Activated T-cell treated with anti-CD3 and anti-CD28 coated beads, Interleukin-2, amount 50 U/mL, for 4 hours (primary cell): ENCODE measurements around the gene PITPNM1. TPM values are rescaled to one million over a fixed set of nuclear protein-coding genes. Genes with fewer than 3 reads are reported as not detected.
A peak's percentile ranks its signal among the peaks of the same experiment; 100 is the strongest.
"Not testable (repeated sequence)": the region's sequence is repeated elsewhere in the genome, so short reads cannot be mapped to it uniquely, and the experiment has no call there.

Experiments used
- ATAC-seq, 2 donors: fragments of 200-7000 bp; cut with Tn5 transposase; one replicate each; pipeline ENCODE4 v1.10.0; 2021
- DNase-seq: peaks from one replicate; pipeline ENCODE4 v3.0.0-alpha.2; 2020
- H3K27me3 Mint-ChIP-seq: one replicate; pipeline ENCODE4 v1.8.0; 2021; ENCODE audit warnings: low read depth, mixed read lengths
- H3K36me3 Mint-ChIP-seq: one replicate; pipeline ENCODE4 v1.8.0; 2022; ENCODE audit warnings: mixed read lengths; ENCODE audit not compliant: insufficient read depth
- H3K4me1 Mint-ChIP-seq: one replicate; pipeline ENCODE4 v1.8.0; 2021; ENCODE audit warnings: low read depth, mixed read lengths
- H3K4me3 Mint-ChIP-seq: one replicate; pipeline ENCODE4 v1.8.0; 2021; ENCODE audit warnings: mild to moderate bottlenecking, moderate library complexity, mixed read lengths
- H3K9me3 Mint-ChIP-seq: one replicate; pipeline ENCODE4 v1.8.0; 2021; ENCODE audit warnings: mixed read lengths
- total RNA-seq, 3 donors: library from RNA; stranded (reverse); gene quantifications; one replicate each; pipeline ENCODE4 v1.2.1, GENCODE V29; 2021

The PITPNM1 gene
- total RNA-seq, 3 donors from 2014 or later = 88.8 to 118 (median 96.4) TPM

GRCh38 chr11:67491276-67492068 lies 13.7 kb downstream of the PITPNM1 start:
- ATAC-seq (no peak), DNase-seq (no peak)
- Mint-ChIP-seq H3K36me3 (peaks cover 21% of the 10 kb centered on the region), H3K4me3 (no peak overlapping the region), H3K9me3 (no peaks in the 10 kb centered on the region), H3K27me3 (no peaks in the 10 kb centered on the region), H3K4me1 (peaks cover 30% of the 10 kb centered on the region)

DNA sequence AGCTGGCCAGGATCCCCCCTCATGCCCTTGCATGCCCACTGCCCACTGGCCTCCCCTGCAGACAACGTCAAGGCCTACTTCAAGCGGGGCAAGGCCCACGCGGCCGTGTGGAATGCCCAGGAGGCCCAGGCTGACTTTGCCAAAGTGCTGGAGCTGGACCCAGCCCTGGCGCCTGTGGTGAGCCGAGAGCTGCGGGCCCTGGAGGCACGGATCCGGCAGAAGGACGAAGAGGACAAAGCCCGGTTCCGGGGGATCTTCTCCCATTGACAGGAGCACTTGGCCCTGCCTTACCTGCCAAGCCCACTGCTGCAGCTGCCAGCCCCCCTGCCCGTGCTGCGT lies 14.5 kb downstream of the PITPNM1 start:
- Mint-ChIP-seq H3K4me1 (peaks cover 38% of the 10 kb centered on the region), H3K36me3 (peaks cover 23% of the 10 kb centered on the region), H3K9me3 (no peaks in the 10 kb centered on the region), H3K27me3 (no peaks in the 10 kb centered on the region), H3K4me3 (no peak overlapping the region)
- no peak for DNase-seq
- ATAC-seq = no peak

DNA sequence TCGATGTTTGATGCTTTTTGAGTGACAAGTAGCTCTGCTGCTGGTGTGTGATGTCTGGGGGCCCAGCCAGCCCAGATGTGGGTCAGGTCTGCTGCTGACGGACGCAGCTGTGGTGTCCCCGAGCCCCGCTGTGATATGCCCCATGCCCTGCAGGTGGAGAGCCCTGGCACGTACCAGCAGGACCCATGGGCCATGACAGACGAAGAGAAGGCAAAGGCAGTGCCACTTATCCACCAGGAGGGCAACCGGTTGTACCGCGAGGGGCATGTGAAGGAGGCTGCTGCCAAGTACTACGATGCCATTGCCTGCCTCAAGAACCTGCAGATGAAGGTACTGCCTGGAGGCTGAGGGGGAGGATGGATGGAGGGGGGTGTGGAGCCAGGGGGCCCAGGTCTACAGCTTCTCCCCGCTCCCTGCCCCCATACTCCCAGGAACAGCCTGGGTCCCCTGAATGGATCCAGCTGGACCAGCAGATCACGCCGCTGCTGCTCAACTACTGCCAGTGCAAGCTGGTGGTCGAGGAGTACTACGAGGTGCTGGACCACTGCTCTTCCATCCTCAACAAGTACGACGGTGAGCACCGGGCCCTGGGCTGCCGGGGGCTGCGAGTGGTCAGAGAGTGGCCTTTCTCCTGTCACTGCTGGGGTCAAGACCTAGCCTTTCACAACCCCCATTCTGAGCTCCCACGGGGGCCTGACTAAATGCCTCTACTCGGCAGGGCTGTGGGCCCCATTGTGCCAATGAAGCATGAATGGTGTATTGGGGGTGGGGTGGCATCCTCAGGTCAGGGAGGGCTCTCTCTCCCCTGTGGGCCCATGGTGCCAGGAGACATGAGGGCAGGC lies 15.1 kb downstream of the PITPNM1 start:
- peaks cover 23% of the 10 kb centered on the region for H3K36me3 Mint-ChIP-seq
- no peaks in the 10 kb centered on the region for H3K27me3 Mint-ChIP-seq
- no peak for DNase-seq

DNA sequence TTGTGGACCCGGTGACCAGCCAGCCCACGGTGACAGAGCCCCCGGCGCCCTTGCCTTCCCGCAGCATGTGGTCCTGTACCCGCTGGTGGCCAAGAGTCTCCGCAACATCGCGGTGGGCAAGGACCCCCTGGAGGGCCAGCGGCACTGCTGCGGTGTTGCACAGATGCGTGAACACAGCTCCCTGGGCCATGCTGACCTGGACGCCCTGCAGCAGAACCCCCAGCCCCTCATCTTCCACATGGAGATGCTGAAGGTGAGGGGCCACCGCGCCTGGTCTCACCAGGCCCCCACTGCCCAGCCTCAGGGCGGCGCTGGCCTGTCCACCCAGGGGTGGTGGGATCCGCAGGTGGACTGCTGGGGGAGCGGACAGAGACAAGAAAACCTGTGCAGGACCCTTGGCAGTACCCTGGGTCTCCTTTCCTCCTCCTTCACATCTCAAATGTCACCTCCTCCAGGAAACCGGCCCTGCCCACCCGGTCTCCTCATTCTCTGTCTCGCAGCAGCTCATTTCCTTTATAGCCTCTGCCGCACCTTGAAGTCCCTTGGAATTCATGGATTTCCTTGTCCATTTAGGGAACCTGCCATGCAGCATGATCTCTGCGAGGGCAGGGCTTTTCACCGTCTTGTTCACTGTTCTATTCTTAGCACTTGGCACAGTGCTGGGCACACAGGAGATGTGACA lies 15.8 kb downstream of the PITPNM1 start:
- Mint-ChIP-seq H3K36me3 (peaks cover 27% of the 10 kb centered on the region), H3K27me3 (no peaks in the 10 kb centered on the region), H3K9me3 (no peaks in the 10 kb centered on the region), H3K4me1 (peaks cover 47% of the 10 kb centered on the region), H3K4me3 (no peak overlapping the region)
- no peak for ATAC-seq
- DNase-seq = no peak

More for the DNA sequence above, 15.1 kb downstream of the PITPNM1 start:
- ATAC-seq = no peak
- Mint-ChIP-seq H3K4me1 (peaks cover 39% of the 10 kb centered on the region), H3K9me3 (no peaks in the 10 kb centered on the region), H3K4me3 (no peak overlapping the region)

GRCh38 chr11:67486481-67487195 lies 18.5 kb downstream of the PITPNM1 start:
- DNase-seq = no peak
- Mint-ChIP-seq H3K36me3 (peaks cover 22% of the 10 kb centered on the region), H3K4me1 (peaks cover 68% of the 10 kb centered on the region), H3K4me3 (peak overlapping the region; percentile 66), H3K9me3 (no peaks in the 10 kb centered on the region), H3K27me3 (no peaks in the 10 kb centered on the region)
- ATAC-seq = no peak

GRCh38 chr11:67485873-67486361 lies 19.2 kb downstream of the PITPNM1 start:
- H3K27me3 Mint-ChIP-seq, H3K9me3 Mint-ChIP-seq, DNase-seq, ATAC-seq: not testable (repeated sequence)
- peaks cover 21% of the 10 kb centered on the region for H3K36me3 Mint-ChIP-seq
- peaks cover 68% of the 10 kb centered on the region for H3K4me1 Mint-ChIP-seq
- peak overlapping the region; percentile 66 for H3K4me3 Mint-ChIP-seq

DNA sequence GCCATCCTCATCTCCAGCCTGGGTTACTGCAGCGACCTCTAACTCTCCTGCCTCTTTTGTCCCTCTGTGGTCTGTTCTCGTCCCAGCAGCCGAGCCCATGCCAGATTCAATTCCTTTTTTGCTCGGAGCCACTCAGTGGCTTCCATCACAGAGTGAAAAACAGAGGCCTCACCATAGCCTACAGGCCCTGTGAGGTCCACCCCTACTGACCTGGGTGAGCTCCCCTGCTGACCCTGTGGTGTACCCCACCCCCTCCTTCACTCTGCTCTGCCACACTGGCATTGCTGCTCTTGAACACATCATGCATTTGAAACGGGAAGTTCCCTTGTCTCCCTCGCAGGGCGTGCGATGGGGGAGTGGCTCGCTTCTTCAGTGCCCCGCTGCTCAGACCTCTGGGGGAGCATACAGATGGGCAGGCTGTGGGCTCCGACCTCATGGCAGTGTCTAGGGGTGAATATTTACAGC lies 20.3 kb downstream of the PITPNM1 start:
- H3K9me3 Mint-ChIP-seq = no peaks in the 10 kb centered on the region
- H3K4me1 Mint-ChIP-seq = peaks cover 67% of the 10 kb centered on the region
- DNase-seq (peak; percentile 49), ATAC-seq (peak; percentile 21 to 29)
- H3K36me3 Mint-ChIP-seq = peaks cover 20% of the 10 kb centered on the region
- H3K4me3 Mint-ChIP-seq = peak overlapping the region; percentile 98
- no peaks in the 10 kb centered on the region for H3K27me3 Mint-ChIP-seq

DNA sequence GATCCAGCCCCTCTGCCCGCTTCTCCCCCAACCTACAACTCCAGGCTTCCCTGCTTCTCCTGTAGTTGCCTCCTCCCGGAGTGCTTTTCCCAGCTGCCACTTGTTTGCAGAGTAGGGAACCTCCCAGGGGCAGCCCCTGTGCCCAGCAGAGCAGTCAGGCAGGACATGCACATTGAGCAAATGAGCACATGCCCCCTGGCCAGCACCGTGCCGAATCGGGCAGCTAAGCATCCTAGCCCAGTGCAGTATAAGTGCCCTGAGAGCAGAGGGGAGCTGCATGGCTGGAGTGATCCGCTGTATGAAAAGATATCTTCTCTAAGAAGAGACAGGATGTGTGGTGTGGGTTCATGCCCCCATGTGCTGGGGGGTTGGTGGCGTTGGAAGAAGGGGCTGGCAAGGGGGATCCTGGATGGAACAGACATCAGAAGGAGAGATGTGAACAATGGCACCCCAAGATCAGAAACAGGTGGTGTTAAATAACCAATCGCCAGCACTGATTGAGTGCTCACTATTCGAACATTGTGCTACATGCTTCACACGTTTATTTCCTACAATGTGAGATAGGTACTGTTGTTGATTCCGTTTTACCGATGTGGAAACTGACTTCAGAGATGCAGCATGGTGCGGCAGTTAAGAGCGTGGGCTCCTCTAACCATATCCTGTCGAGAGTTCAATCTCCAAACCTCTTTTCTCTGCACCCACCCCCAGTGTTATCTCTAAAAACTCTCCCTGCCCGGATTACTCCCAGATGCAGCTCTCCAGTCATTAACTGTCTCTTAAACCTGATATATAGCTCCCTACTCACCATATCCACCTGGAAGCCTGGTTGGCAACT lies 21.1 kb downstream of the PITPNM1 start:
- Mint-ChIP-seq H3K27me3 (no peaks in the 10 kb centered on the region), H3K4me1 (peaks cover 62% of the 10 kb centered on the region), H3K9me3 (no peaks in the 10 kb centered on the region), H3K4me3 (peak overlapping the region; percentile 98), H3K36me3 (peaks cover 15% of the 10 kb centered on the region)
- DNase-seq = no peak
- ATAC-seq = peak; percentile 25 to 30

GRCh38 chr11:67482827-67483798 lies 22.1 kb downstream of the PITPNM1 start, which contains the start of gene AIP:
Gene AIP, plus strand, starts transcription at chr11:67483026. Its CDS starts 133 bp downstream, at chr11:67483159.
- DNase-seq = peak; percentile 94
- peaks cover 54% of the 10 kb centered on the region for H3K4me1 Mint-ChIP-seq

DNA sequence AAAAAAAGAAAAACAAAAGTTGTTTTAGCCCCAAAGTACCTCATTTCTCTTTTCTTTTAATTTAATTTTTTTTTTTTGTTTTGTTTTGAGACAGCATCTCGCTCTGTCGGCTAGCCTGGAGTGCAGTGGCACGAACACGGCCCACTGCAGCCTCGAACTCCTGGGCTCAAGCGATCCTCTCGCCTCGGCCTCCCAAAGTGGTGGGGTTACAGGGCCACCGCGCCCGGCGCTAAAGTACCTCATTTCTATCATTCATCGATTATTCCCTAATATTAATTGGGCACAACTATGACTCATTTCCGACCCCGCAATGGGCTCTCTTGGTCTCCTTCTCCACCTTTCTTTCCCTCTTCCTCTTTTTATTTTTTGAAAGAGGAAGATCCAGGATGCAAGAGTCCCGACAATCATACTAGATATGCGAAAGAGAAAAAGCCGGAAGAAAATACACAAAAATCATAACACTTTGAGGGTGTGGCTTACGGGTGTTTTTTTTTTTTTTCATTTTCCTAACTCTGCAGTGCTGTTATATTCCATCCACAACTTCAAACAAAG lies 22.8 kb downstream of the PITPNM1 start:
- Mint-ChIP-seq H3K4me3 (peak overlapping the region; percentile 98), H3K36me3 (peaks cover 9% of the 10 kb centered on the region), H3K27me3 (no peaks in the 10 kb centered on the region), H3K4me1 (peaks cover 46% of the 10 kb centered on the region), H3K9me3 (no peaks in the 10 kb centered on the region)
- DNase-seq (no peak), ATAC-seq (peak; percentile 0)

More at GRCh38 chr11:67482827-67483798, 22.1 kb downstream of the PITPNM1 start, which contains the start of gene AIP:
- H3K4me3 Mint-ChIP-seq = peak within 1 kb of the TSS; percentile 98
- peak; percentile 79 to 87 for ATAC-seq
- peaks cover 15% of the 10 kb centered on the region for H3K36me3 Mint-ChIP-seq
- no peaks in the 10 kb centered on the region for H3K9me3 Mint-ChIP-seq
- H3K27me3 Mint-ChIP-seq = no peaks in the 10 kb centered on the region

DNA sequence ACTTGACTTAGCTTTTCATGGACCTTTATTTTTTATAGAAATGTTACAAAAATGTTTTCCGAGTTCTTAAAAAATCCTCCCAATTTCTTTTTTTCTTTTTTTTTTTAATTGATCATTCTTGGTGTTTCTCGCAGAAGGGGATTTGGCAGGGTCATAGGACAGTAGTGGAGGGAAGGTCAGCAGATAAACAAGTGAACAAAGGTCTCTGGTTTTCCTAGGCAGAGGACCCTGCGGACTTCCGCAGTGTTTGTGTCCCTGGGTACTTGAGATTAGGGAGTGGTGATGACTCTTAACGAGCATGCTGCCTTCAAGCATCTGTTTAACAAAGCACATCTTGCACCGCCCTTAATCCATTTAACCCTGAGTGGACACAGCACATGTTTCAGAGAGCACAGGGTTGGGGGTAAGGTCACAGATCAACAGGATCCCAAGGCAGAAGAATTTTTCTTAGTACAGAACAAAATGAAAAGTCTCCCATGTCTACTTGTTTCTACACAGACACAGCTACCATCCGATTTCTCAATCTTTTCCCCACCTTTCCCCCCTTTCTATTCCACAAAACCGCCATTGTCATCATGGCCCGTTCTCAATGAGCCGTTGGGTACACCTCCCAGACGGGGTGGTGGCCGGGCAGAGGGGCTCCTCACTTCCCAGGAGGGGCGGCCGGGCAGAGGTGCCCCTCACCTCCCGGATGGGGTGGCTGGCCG lies 27.7 kb downstream of the PITPNM1 start:
- H3K9me3 Mint-ChIP-seq, H3K4me1 Mint-ChIP-seq, DNase-seq, H3K4me3 Mint-ChIP-seq, H3K36me3 Mint-ChIP-seq, H3K27me3 Mint-ChIP-seq, ATAC-seq: not testable (repeated sequence)
